DND-41 (cell line): ENCODE results near the gene RNF41.

ENCODE experiments used
- ATAC-seq: fragments of 200-7000 bp; cut with Tn5 transposase; 3 replicates; pipeline ENCODE4 v1.9.1; 2021; ENCODE audit warnings: low read depth; ENCODE audit not compliant: insufficient read depth
- DNase-seq: peaks from one replicate; pipeline ENCODE4 v3.0.0-alpha.2; 2020
- H2AFZ ChIP-seq: 2 replicates; pipeline ENCODE4 v1.6.0; 2012; ENCODE audit warnings: low read depth, low read length
- H3K27ac ChIP-seq: 2 replicates; pipeline ENCODE4 v1.5.1; 2012; ENCODE audit warnings: low read length, inconsistent platforms
- H3K27me3 ChIP-seq: fragments of 200-600 bp; sonication (generic); 2 replicates; pipeline ENCODE4 v1.6.0; 2012; ENCODE audit warnings: low read length, mild to moderate bottlenecking, inconsistent platforms; ENCODE audit not compliant: insufficient read depth, poor library complexity
- H3K36me3 ChIP-seq: 2 replicates; pipeline ENCODE4 v1.5.1; 2012; ENCODE audit warnings: low read length, inconsistent platforms; ENCODE audit not compliant: insufficient read depth
- H3K4me1 ChIP-seq: 2 replicates; pipeline ENCODE4 v1.5.1; 2012; ENCODE audit warnings: mild to moderate bottlenecking, low read length; ENCODE audit not compliant: insufficient read depth
- H3K4me2 ChIP-seq: 2 replicates; pipeline ENCODE4 v1.6.0; 2012; ENCODE audit warnings: mild to moderate bottlenecking, moderate library complexity, low read length, inconsistent platforms; ENCODE audit not compliant: insufficient read depth
- H3K4me3 ChIP-seq, 2 experiments: fragments of 200-600 bp in 1 of 2; shearing (Covaris generic) in 1 of 2; 2 replicates each; pipeline ENCODE4 v1.5.1; 2012 to 2016; ENCODE audit warnings: inconsistent platforms in 2 of 2, low read length in 2 of 2, mild to moderate bottlenecking in 2 of 2, low read depth in 1 of 2, moderate library complexity in 1 of 2
- H3K79me2 ChIP-seq: 2 replicates; pipeline ENCODE4 v1.6.0; 2012; ENCODE audit warnings: low read length, inconsistent platforms; ENCODE audit not compliant: insufficient read depth
- H3K9ac ChIP-seq: 2 replicates; pipeline ENCODE4 v1.6.0; 2012; ENCODE audit warnings: low read depth, mild to moderate bottlenecking, inconsistent platforms, low read length, moderate library complexity
- H3K9me3 ChIP-seq: 2 replicates; pipeline ENCODE4 v1.5.1; 2012; ENCODE audit warnings: low read length, moderate library complexity, mild to moderate bottlenecking, inconsistent platforms; ENCODE audit not compliant: insufficient read depth, severe bottlenecking
- H4K20me1 ChIP-seq: 2 replicates; pipeline ENCODE4 v1.6.0; 2012; ENCODE audit warnings: low read length; ENCODE audit not compliant: insufficient read depth
- CTCF ChIP-seq: IDR thresholded peaks from 2 replicates; pipeline ENCODE4 v1.5.1; 2012; ENCODE audit warnings: borderline replicate concordance, low read length, moderate library complexity, mild to moderate bottlenecking; ENCODE audit not compliant: poor library complexity, severe bottlenecking; ENCODE audit errors: extremely low read depth
- EZH2 ChIP-seq: IDR thresholded peaks from 3 replicates; pipeline ENCODE4 v1.6.1; 2012; ENCODE audit warnings: borderline replicate concordance, low read depth, mild to moderate bottlenecking, moderate library complexity, low read length, inconsistent platforms; ENCODE audit not compliant: severe bottlenecking

The RNF41 gene

GRCh38 chr12:56216461-56216860 lies 5.3 kb downstream of the RNF41 start:
- peaks cover 17% of the 10 kb centered on the region for H3K4me1 ChIP-seq
- H3K9ac ChIP-seq: no peak overlapping the region
- H3K4me3 ChIP-seq: no peak overlapping the region
- H3K4me2 ChIP-seq: no peak overlapping the region
- no peaks in the 10 kb centered on the region for H3K27me3 ChIP-seq
- DNase-seq (no peak), ATAC-seq (no peak)
- H3K9me3 ChIP-seq: no peaks in the 10 kb centered on the region
- peaks cover 6% of the 10 kb centered on the region; the same call in 1 of the 2 replicates for H4K20me1 ChIP-seq
- no peak overlapping the region for H2AFZ ChIP-seq
- TF ChIP-seq CTCF: no peak
- no peak for TF ChIP-seq EZH2
- peaks cover 31% of the 10 kb centered on the region for H3K79me2 ChIP-seq
- peaks cover 53% of the 10 kb centered on the region for H3K36me3 ChIP-seq
- no peak overlapping the region for H3K27ac ChIP-seq

DNA sequence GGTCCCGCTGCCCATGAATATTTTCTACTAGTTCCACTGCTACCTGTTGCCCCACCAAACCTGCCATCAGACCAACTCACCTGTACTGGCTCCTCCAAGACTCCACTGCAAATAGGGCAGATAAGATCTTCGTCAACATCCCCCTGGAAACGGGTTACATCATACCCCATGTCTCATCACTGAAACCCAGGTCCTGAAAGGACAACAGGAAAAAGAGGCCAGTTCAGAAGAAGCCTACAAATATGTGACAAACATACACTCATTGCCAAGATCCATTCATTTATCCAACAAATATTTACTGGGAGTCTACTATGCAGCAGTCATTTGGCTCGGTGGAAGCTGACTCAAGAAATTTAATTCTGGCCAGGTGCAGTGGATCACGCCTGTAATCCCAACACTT lies 7.8 kb downstream of the RNF41 start:
- H3K79me2 ChIP-seq: peaks cover 10% of the 10 kb centered on the region
- H3K9ac ChIP-seq: no peak overlapping the region
- TF ChIP-seq EZH2: no peak
- TF ChIP-seq CTCF: no peak
- DNase-seq: no peak
- no peaks in the 10 kb centered on the region for H3K27me3 ChIP-seq
- H2AFZ ChIP-seq: no peak overlapping the region
- peaks cover 3% of the 10 kb centered on the region; the same call in 1 of the 2 replicates for H4K20me1 ChIP-seq
- peaks cover 67% of the 10 kb centered on the region for H3K36me3 ChIP-seq
- no peak overlapping the region for H3K4me2 ChIP-seq
- no peak for ATAC-seq
- H3K4me1 ChIP-seq: no peaks in the 10 kb centered on the region
- H3K9me3 ChIP-seq: no peaks in the 10 kb centered on the region
- H3K27ac ChIP-seq: no peak overlapping the region
- H3K4me3 ChIP-seq: no peak overlapping the region

GRCh38 chr12:56212361-56212760 lies 9.4 kb downstream of the RNF41 start:
- Histone ChIP-seq H2AFZ (no peak overlapping the region), H3K79me2 (peaks cover 3% of the 10 kb centered on the region), H3K4me1 (no peaks in the 10 kb centered on the region), H3K4me2 (no peak overlapping the region), H3K4me3 (no peak overlapping the region), H3K36me3 (peaks cover 73% of the 10 kb centered on the region), H4K20me1 (no peaks in the 10 kb centered on the region), H3K27me3 (no peaks in the 10 kb centered on the region), H3K9ac (no peak overlapping the region), H3K9me3 (no peaks in the 10 kb centered on the region), H3K27ac (no peak overlapping the region)
- no peak for DNase-seq
- ATAC-seq: no peak
- TF ChIP-seq EZH2: no peak
- TF ChIP-seq CTCF: no peak

GRCh38 chr12:56208006-56208405 lies 13.7 kb downstream of the RNF41 start:
- no peaks in the 10 kb centered on the region for H3K27me3 ChIP-seq
- ATAC-seq: no peak
- H4K20me1 ChIP-seq: no peaks in the 10 kb centered on the region
- H3K79me2 ChIP-seq: no peaks in the 10 kb centered on the region
- H3K9ac ChIP-seq: no peak overlapping the region
- no peak for TF ChIP-seq CTCF
- no peak for TF ChIP-seq EZH2
- H2AFZ ChIP-seq: no peak overlapping the region
- H3K4me3 ChIP-seq: no peak overlapping the region
- peaks cover 58% of the 10 kb centered on the region for H3K36me3 ChIP-seq
- no peaks in the 10 kb centered on the region for H3K9me3 ChIP-seq
- H3K27ac ChIP-seq: no peak overlapping the region
- H3K4me1 ChIP-seq: no peaks in the 10 kb centered on the region
- no peak overlapping the region for H3K4me2 ChIP-seq
- no peak for DNase-seq
